IPS-20b (cell line): ENCODE data around the gene MGMT.

Experiments
- H3K27ac ChIP-seq: one replicate; pipeline ENCODE4 v1.5.1; 2013; ENCODE audit warnings: low read length
- H3K27me3 ChIP-seq: 2 replicates; pipeline ENCODE4 v1.6.1; 2013; ENCODE audit warnings: mild to moderate bottlenecking, low read length, inconsistent platforms; ENCODE audit not compliant: insufficient read depth
- H3K36me3 ChIP-seq: 2 replicates; pipeline ENCODE4 v1.6.1; 2013; ENCODE audit warnings: low read depth, mild to moderate bottlenecking, inconsistent platforms, low read length, moderate library complexity; ENCODE audit not compliant: insufficient read depth
- H3K4me1 ChIP-seq: 2 replicates; pipeline ENCODE4 v1.6.1; 2013; ENCODE audit warnings: mild to moderate bottlenecking, control low read depth, inconsistent platforms, low read length, moderate library complexity; ENCODE audit not compliant: insufficient read depth
- H3K4me3 ChIP-seq: 2 replicates; pipeline ENCODE4 v1.5.1; 2013; ENCODE audit warnings: mild to moderate bottlenecking, low read length, inconsistent platforms
- H3K9ac ChIP-seq: 2 replicates; pipeline ENCODE4 v1.6.1; 2013; ENCODE audit warnings: low read depth, mild to moderate bottlenecking, inconsistent platforms, low read length, moderate library complexity
- H3K9me3 ChIP-seq: 2 replicates; pipeline ENCODE4 v1.6.1; 2013; ENCODE audit warnings: mild to moderate bottlenecking, low read depth, low read length, inconsistent platforms; ENCODE audit not compliant: insufficient read depth

MGMT gene

DNA sequence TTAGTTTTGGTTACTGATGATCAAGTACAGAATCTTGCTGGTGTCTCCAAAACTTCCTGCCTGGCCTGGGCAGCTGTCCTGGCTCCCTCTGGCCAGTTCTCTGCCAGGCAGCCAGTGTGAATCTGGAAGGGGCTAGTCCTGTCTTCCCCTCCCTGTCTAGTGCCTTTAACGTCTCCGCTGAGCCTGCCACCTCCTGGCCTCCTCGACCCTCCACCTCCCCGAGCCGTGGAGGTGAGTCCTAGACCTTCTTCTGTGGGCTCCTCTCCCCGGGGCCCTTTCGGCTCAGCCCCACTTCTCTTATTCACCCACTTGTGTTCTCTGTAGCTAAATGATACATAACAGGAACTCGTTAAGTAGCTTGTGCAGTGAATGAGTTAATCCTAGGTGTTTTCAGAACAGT, 218.2 kb downstream of the MGMT start:
- Histone ChIP-seq H3K4me1 (no peaks in the 10 kb centered on the region), H3K9ac (no peak overlapping the region), H3K27ac (no peak overlapping the region), H3K9me3 (no peaks in the 10 kb centered on the region), H3K27me3 (no peaks in the 10 kb centered on the region), H3K36me3 (no peaks in the 10 kb centered on the region), H3K4me3 (no peak overlapping the region)

DNA sequence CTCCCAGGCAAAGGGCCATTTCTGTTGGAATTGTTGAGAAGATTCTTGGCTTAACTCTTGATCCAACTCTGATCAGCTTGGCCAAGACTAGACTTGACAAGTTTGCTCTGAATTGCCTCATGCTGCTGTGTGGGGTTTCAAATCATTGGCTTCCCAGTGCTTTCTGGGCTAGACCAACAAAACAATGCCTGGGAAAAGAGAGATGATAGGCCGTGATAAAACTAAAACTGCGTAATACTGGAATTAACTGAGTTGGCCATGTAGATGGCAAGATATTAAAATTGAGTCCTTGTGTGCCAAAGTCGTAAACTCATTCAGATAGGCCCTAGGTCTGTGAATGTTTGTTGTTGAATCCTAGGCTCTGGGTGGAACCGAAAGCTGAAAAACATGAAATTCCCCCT, 222.6 kb downstream of the MGMT start:
- no peaks in the 10 kb centered on the region for H3K4me1 ChIP-seq
- H3K36me3 ChIP-seq: no peaks in the 10 kb centered on the region
- no peak overlapping the region for H3K27ac ChIP-seq
- no peaks in the 10 kb centered on the region for H3K27me3 ChIP-seq
- no peak overlapping the region for H3K4me3 ChIP-seq
- H3K9ac ChIP-seq: no peak overlapping the region
- no peaks in the 10 kb centered on the region for H3K9me3 ChIP-seq

DNA sequence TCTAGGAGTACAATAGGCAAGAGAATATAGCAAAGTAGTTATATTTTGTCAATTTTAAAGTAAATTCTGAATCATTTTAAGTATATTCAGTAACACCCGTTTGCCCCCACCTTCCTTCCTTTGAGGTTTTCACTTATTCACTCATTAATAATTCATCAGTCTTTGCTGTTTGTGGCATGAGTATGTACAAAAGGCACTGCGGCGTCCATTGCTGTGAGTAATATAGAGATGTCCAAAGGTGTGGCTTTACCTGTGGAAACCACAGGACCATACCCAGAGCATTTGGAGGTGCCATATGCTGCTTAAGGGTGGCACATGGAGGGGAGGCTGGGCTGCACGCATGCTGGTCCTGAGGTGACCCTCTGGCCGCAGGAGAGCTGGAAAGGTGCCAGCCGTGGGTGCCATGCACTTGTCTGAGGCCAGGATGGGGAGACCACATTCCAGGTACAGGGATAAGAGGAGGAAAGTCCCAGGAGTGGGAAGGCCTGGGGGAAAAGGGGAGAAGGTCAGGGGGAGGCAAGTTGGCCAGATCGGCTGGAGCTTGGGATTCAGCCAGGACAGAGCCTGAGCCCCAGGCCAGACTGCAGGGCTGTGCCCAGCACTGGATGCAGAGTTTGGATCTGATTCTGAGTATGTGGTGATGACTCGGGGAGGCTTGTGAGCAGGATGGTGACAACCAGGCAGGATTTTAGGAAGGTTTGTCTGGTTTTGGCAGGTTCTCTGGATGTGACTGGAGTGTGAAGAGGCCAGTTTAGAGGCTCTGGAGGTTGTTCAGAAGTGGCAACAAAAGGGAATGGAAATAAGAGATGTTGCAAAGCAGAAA, 223.4 kb downstream of the MGMT start:
- H3K9me3 ChIP-seq: no peaks in the 10 kb centered on the region
- no peak overlapping the region for H3K4me3 ChIP-seq
- no peak overlapping the region for H3K9ac ChIP-seq
- no peaks in the 10 kb centered on the region for H3K36me3 ChIP-seq
- no peaks in the 10 kb centered on the region for H3K4me1 ChIP-seq
- no peak overlapping the region for H3K27ac ChIP-seq
- no peaks in the 10 kb centered on the region for H3K27me3 ChIP-seq

DNA sequence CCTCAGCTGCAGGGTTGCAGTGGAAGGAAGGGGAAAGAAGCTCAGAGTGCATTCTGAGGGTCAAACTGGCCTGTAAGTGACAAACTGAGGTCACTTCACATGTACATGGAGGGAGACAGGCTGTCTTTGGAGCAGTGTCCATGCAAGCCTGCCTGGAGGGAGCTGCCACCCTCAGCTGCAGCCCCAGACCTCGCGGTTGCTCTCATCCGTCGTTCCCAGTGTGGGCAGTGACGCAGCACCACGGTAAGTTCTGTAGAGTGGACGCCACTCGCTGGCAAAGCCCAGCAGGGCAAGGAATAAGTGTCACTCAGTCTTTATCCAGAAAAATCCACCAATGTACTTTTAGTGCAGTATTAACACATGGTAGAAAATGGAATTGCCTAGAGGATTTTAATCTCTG, 225.7 kb downstream of the MGMT start:
- Histone ChIP-seq H3K9me3 (no peaks in the 10 kb centered on the region), H3K27me3 (no peaks in the 10 kb centered on the region), H3K9ac (no peak overlapping the region), H3K36me3 (no peaks in the 10 kb centered on the region), H3K4me1 (no peaks in the 10 kb centered on the region), H3K4me3 (no peak overlapping the region), H3K27ac (no peak overlapping the region)

DNA sequence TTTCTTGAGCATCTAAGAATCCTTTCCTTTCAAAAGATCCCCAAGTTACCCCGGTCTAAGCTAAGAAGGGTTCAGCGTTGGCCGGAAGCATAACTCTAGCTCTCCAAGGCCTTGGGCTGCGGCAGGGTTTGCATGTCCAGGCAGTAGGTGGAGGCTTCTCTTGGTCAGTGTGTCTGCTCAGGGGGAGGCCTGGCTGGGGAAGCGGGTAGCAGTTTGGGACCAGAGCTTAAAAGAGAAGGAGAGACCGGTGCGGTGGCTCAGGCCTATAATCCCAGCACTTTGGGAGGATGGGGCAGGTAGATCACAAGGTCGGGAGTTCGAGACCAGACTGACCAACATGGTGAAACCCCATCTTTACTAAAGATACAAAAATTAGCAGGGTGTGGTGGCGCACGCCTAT, 226.3 kb downstream of the MGMT start:
- Histone ChIP-seq H3K36me3 (no peaks in the 10 kb centered on the region), H3K27ac (no peak overlapping the region), H3K4me3 (no peak overlapping the region), H3K27me3 (no peaks in the 10 kb centered on the region), H3K9ac (no peak overlapping the region), H3K4me1 (no peaks in the 10 kb centered on the region), H3K9me3 (no peaks in the 10 kb centered on the region)

DNA sequence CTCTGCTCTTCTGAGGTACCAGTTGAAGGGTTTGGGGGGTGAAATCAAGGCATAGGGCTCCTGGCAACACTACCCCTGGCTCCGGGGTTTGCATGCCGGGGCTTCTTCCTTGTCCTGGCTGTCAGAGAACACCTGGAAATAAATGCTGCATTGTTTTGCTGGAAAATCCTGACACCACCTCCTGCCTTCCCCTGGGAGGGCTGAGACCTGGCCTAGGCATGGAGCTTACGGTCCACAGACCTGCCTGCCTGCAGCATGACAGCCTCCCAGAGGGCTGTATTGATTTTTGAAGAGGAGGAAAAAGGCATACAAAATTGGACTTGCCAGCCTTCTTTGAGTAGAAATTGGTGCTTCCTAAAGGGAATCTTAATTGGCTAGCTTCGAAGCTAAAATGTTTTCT, 227.1 kb downstream of the MGMT start:
- Histone ChIP-seq H3K4me3 (no peak overlapping the region), H3K4me1 (no peaks in the 10 kb centered on the region)

DNA sequence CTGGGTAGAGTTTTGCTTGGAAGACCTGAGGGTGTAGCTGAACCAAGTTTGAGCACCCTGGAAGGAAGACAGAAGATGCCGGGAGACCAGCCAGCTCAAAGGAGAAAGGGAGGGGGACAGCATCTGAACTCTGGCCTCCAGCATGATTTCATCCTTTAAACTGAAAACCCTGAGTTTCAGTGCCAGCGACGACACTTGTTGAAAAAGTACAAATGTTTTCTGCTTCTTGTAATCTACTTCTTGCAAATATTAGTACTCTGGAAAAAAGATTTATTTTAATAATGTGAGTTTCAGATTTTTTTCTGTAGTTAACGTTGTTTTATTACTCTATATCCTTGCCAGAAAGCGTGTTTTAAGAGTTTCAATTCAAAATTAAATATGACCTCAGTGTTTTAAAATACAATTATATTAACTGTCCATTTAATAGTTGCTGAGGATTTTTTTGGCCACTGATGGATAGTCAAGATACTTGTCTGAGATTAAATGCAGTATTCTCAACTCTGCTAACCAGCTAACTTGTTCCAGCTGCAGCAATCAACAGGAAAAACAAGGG, 227.7 kb downstream of the MGMT start:
- H3K9ac ChIP-seq: no peak overlapping the region
- H3K9me3 ChIP-seq: no peaks in the 10 kb centered on the region
- no peak overlapping the region for H3K27ac ChIP-seq
- no peaks in the 10 kb centered on the region for H3K4me1 ChIP-seq
- H3K4me3 ChIP-seq: no peak overlapping the region
- no peaks in the 10 kb centered on the region for H3K36me3 ChIP-seq
- H3K27me3 ChIP-seq: no peaks in the 10 kb centered on the region

More for the DNA sequence above, 227.1 kb downstream of the MGMT start:
- no peaks in the 10 kb centered on the region for H3K36me3 ChIP-seq
- H3K27ac ChIP-seq: no peak overlapping the region
- H3K9me3 ChIP-seq: no peaks in the 10 kb centered on the region
- H3K27me3 ChIP-seq: no peaks in the 10 kb centered on the region
- H3K9ac ChIP-seq: no peak overlapping the region

DNA sequence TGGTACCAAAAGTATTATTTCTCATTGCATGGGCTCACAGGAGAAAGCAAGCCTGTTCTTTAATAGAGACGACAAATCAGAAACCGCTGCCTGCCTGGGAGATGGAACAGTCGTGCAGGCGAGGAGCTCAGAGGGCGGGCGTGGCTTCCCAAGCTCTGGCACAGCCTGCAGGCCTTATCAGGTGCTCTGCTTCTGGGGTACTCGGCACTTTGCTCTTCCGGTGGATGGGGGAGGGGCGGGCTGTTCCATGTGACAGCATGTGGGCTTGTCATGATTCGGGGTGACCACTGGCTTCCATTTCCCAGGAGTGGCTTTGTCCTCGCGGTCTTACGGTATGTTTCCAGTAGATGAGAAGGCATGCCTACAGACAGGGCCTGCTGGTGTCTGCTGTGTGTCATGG, 228.6 kb downstream of the MGMT start:
- H3K9ac ChIP-seq: no peak overlapping the region
- H3K4me1 ChIP-seq: no peaks in the 10 kb centered on the region
- H3K36me3 ChIP-seq: no peaks in the 10 kb centered on the region
- no peaks in the 10 kb centered on the region for H3K27me3 ChIP-seq
- H3K9me3 ChIP-seq: no peaks in the 10 kb centered on the region
- no peak overlapping the region for H3K27ac ChIP-seq
- H3K4me3 ChIP-seq: no peak overlapping the region

DNA sequence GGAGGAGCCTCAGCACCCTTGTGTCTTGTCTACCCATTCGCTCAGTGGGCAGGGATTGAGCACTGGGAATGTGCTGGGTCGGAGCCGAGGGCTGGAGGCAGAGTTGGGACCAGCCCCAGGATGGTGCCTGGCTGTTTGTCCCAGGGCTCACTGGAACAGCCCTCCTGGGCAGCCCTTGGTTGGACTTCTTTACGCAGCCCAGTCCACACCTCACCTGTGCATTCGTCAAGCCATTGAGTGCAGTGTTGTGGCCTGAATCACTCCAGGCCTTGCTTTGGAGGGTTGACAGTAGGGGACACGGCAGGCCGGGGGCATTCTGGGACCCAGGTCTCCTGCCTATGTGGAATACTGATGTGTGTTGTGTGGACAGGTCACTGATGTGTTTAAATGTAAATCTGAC, 229.6 kb downstream of the MGMT start:
- Histone ChIP-seq H3K27me3 (no peaks in the 10 kb centered on the region), H3K27ac (no peak overlapping the region), H3K9ac (no peak overlapping the region), H3K4me1 (no peaks in the 10 kb centered on the region; the same call in 1 of the 2 replicates), H3K4me3 (no peak overlapping the region), H3K9me3 (no peaks in the 10 kb centered on the region), H3K36me3 (no peaks in the 10 kb centered on the region)

DNA sequence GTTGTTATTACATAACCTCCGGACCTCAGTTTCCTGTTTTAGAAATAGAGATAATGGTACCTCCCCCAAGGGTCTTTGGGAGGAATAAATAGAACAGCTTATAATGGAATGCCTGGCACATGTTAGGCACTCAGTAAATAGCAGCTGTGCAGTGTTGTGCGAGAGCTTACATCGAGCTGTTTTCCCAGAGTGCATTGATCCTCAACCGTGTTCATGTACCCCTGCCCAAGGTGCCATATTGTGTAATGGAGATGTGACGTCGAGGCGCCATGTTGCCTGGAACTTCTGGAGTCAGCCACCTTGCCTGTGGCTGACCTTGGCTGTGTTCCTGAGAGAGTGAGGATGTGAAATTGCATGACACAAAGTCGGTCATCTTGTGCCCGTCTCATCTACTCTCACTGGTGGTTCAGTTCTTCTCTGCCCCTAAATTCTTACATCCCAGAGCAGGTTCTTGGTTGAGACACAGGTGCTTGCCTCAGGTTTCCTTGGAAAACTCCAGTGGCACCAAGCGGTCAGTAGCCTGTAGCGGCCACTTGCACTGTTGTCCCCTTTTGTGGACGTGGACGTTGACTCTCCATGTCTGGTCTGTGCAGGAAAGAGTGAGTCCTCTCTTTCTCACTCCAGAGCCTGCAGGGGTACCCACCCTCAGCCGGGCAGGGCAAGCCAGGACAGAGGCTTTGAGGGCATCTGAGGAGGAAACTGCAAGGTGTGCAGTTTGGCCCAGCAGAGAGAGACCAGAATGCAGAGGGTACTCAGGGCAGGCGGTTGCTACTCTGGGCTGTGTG, 230.6 kb downstream of the MGMT start:
- Histone ChIP-seq H3K9me3 (no peaks in the 10 kb centered on the region), H3K9ac (no peak overlapping the region), H3K36me3 (no peaks in the 10 kb centered on the region), H3K27ac (no peak overlapping the region), H3K27me3 (no peaks in the 10 kb centered on the region), H3K4me1 (no peaks in the 10 kb centered on the region; the same call in 1 of the 2 replicates), H3K4me3 (no peak overlapping the region)

DNA sequence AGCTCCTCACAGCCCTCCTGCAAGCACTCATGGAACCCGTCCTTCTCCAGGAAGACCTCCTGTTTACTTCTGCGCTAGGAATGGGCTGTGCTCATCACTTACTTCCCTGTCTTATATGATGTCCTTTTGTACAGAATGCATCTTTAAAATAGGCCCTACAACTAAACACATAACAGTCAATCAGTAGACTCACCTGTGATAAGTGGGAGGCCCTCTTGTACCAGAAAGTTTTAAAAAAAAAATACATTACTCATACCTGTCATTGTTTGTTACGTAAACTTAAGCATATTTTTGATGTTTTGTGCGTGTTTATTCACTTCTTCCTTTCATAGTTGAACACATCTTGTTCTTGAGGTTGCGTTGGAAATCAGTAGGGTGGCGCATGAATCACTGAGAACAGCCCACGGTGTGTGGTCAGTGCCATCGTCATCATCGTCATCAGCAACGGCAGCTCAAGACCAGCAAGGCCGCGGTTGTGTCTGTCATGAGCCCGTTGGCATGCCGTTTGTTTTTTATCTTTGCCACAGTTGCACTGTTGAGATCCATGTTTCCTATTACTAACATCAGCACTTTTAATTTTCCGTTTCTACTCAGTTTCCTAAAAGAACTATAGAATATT, 232.8 kb downstream of the MGMT start:
- no peak overlapping the region for H3K27ac ChIP-seq
- H3K27me3 ChIP-seq: no peaks in the 10 kb centered on the region
- no peaks in the 10 kb centered on the region; the same call in 1 of the 2 replicates for H3K4me1 ChIP-seq
- no peak overlapping the region for H3K4me3 ChIP-seq
- H3K36me3 ChIP-seq: no peaks in the 10 kb centered on the region
- no peaks in the 10 kb centered on the region for H3K9me3 ChIP-seq
- H3K9ac ChIP-seq: no peak overlapping the region
